Activated CD4-positive, alpha-beta memory T cell treated with anti-CD3 and anti-CD28 coated beads for 36 hours (primary cell): ENCODE measurements around the gene TPRG1. TPM values are rescaled to one million over a fixed set of nuclear protein-coding genes. Genes with fewer than 3 reads are reported as not detected.

Experiments
- CTCF ChIA-PET: fragments of 350-600 bp; sonication (Branson Sonifier 250); formaldehyde crosslinking; loops from one replicate; lab custom pipeline; 2021; ENCODE audit warnings: antibody characterized with exemption, inconsistent platforms; lab: Charles Lee
- POLR2A ChIA-PET: fragments of 350-600 bp; sonication (Branson Sonifier 250); formaldehyde crosslinking; loops from one replicate; lab custom pipeline; 2021; ENCODE audit warnings: antibody characterized with exemption; lab: Charles Lee
- DNase-seq: peaks from one replicate; pipeline ENCODE4 v3.0.0-alpha.2; 2020
- H3K27ac Mint-ChIP-seq: one replicate; pipeline ENCODE4 v1.8.0; 2021; ENCODE audit warnings: mixed read lengths
- H3K27me3 Mint-ChIP-seq: one replicate; pipeline ENCODE4 v1.8.0; 2021; ENCODE audit warnings: mixed read lengths
- H3K36me3 Mint-ChIP-seq: one replicate; pipeline ENCODE4 v1.8.0; 2021; ENCODE audit warnings: mixed read lengths
- H3K4me1 Mint-ChIP-seq: one replicate; pipeline ENCODE4 v1.8.0; 2021; ENCODE audit warnings: low read depth, mixed read lengths
- H3K4me3 Mint-ChIP-seq: one replicate; pipeline ENCODE4 v1.8.0; 2021; ENCODE audit warnings: mild to moderate bottlenecking, mixed read lengths
- H3K9me3 Mint-ChIP-seq: one replicate; pipeline ENCODE4 v1.8.0; 2021; ENCODE audit warnings: mixed read lengths
- intact Hi-C: fragments of 100-400 bp; cut with micrococcal nuclease; formaldehyde crosslinking; loops from one replicate; pipeline ENCODE4 v1.15.1; 2023
- total RNA-seq, 2 experiments: library from RNA; stranded (reverse); gene quantifications; one replicate each; pipeline ENCODE4 v1.2.3, GENCODE V29; 2021

The TPRG1 gene
- total RNA-seq, 2 experiments from 2014 or later, result 11.4 to 11.5 TPM

DNA sequence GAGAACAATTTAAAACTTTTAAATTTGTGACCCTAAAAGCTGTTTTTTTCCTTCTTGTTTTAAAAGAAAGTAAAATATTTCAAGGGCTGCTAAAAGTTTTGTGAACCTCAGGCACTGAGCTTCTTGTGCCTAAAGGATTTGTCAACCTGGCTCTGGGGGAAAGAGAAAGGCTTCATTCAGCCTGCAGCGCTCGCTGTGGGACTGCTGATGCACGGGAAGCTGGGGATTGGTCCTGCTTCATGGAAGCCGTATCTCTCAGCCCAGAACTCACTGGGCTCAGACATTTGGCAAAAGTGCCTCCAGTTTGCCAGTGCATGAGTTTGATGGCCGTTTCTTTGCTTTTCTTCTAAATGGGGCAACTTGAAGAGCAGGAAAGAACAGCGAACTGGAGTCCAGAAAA, 30.8 kb downstream of the TPRG1 start:
- DNase-seq, result no peak
- intact Hi-C loops, result no loop called here
- H3K27ac Mint-ChIP-seq, result no peak overlapping the region
- no peaks in the 10 kb centered on the region for H3K9me3 Mint-ChIP-seq
- H3K27me3 Mint-ChIP-seq, result peaks cover 4% of the 10 kb centered on the region
- no peaks in the 10 kb centered on the region for H3K4me1 Mint-ChIP-seq
- peaks cover 1% of the 10 kb centered on the region for H3K36me3 Mint-ChIP-seq
- ChIA-PET POLR2A (no interaction called here), CTCF (interaction anchor here (0.6 kb wide), 1 partner anchor 515 kb away, joined by 3 read pairs; no protein-coding TSS in a partner anchor)
- H3K4me3 Mint-ChIP-seq, result no peak overlapping the region

DNA sequence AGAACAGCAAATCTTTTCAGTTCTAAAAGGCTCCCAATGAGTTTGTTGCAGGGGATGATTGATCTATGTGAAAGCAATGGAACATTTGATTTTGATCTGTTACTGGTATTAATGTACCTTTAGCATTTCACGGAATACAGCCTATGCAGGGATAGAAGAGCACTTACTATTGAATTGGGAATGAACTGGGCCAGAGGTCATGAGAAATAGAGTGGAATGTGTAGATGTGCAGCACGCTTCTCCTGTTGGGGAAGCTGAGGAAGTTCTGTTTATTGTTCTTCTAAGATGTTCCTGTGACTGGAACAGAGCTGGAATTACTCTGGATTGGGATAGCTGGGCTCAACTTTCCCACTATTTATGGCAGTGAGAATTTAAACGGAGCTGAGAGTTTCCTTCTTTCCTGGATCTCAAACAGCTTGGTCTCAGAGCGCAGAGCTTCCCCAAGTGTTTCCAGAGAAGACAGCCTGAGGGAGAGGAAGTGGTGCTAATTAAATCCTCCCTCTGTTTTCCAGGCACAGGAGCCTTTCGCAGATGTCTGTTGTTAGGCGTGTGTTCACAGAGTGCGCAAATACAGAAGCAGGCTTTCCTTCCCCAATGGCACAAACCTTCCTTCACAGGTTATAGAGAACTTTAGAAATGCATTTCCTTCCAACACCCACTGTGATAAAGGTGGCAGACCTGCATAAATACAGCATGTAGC, 32.5 kb downstream of the TPRG1 start:
- H3K4me3 Mint-ChIP-seq, result no peak overlapping the region
- DNase-seq, result no peak
- POLR2A ChIA-PET, result no interaction called here
- intact Hi-C loops, result no loop called here
- no peaks in the 10 kb centered on the region for H3K36me3 Mint-ChIP-seq
- CTCF ChIA-PET, result interaction anchor here (1.4 kb wide), 1 partner anchor 12 kb away, joined by 3 read pairs; no protein-coding TSS in a partner anchor
- no peaks in the 10 kb centered on the region for H3K9me3 Mint-ChIP-seq
- H3K27me3 Mint-ChIP-seq, result peaks cover 2% of the 10 kb centered on the region
- no peaks in the 10 kb centered on the region for H3K4me1 Mint-ChIP-seq
- H3K27ac Mint-ChIP-seq, result no peak overlapping the region

DNA sequence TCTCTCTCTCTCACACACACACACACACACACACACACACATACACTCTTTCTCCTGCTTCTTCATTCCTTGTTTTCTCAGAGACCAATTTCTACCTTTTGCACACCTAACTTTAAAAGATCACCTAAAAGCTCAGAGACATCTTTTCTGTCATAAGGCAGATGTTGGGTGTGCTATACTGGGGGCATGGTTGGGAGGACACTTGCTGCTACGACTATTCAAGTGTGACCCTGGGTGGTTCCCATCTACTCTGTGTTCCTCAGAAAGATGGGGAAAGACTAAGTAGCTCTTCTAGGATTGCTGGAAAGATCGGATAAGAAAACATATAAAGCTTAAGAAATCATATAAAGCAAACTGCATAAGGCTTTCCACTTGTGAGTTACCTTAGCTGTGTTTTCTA, 33.2 kb downstream of the TPRG1 start:
- no peak for DNase-seq
- CTCF ChIA-PET, result interaction anchor here (1.4 kb wide), 1 partner anchor 13 kb away, joined by 3 read pairs; no protein-coding TSS in a partner anchor
- Mint-ChIP-seq H3K36me3 (no peaks in the 10 kb centered on the region), H3K4me1 (no peaks in the 10 kb centered on the region), H3K4me3 (no peak overlapping the region), H3K27ac (no peak overlapping the region), H3K27me3 (peaks cover 2% of the 10 kb centered on the region), H3K9me3 (no peaks in the 10 kb centered on the region)
- POLR2A ChIA-PET, result no interaction called here
- intact Hi-C loops, result no loop called here

DNA sequence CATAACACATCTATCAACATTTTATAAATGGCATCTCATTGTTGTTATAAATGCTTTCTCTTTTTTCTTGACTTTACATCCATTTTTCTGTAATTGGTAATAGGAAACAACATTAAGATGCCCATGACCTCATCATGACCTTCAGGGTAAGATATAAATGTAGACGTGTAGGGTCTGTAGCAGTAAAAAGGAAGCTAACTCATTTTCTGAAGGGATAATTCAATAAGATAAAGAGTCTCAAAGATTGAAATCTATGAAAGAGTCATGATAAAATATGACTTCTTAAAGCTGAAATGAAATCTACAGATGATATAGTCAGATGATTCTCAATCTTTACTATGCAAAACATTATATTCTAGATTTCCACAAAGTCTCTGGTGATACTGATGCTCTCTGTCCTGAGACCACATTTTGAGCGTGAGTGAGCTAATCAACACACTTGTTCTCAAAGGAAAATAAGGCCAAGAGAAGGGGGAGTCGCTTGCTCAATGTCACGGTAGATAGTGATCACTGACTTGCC, 38.5 kb downstream of the TPRG1 start:
- intact Hi-C loops, result no loop called here
- DNase-seq, result no peak
- Mint-ChIP-seq H3K27me3 (peaks cover 4% of the 10 kb centered on the region), H3K4me1 (no peaks in the 10 kb centered on the region), H3K4me3 (no peak overlapping the region), H3K9me3 (no peaks in the 10 kb centered on the region), H3K36me3 (no peaks in the 10 kb centered on the region), H3K27ac (no peak overlapping the region)
- CTCF ChIA-PET, result interaction anchor here (0.7 kb wide), 1 partner anchor 442 kb away, joined by 3 read pairs; no protein-coding TSS in a partner anchor
- POLR2A ChIA-PET, result no interaction called here

DNA sequence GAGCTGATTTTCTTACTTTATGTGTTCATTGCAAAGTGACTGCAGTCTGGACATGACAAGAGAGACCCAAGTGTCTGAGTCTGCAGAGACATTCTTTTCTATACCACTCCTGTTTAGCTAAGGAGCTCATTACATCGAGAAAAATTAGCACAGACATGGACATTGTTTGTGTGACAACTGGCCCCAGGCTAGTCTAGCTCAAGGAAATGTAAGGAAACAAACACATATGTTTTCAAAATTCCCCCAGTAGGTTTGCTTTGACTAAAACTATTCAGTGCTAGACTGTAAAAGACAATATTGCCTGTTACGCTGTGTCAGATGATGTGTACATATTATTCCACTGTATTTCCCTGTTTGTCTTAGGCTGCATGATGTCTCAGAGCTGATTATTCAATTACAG, 40.9 kb downstream of the TPRG1 start:
- H3K27me3 Mint-ChIP-seq, result peaks cover 4% of the 10 kb centered on the region
- intact Hi-C loops, result no loop called here
- no peaks in the 10 kb centered on the region for H3K9me3 Mint-ChIP-seq
- CTCF ChIA-PET, result interaction anchor here (0.9 kb wide), 1 partner anchor 17 kb away, joined by 3 read pairs; no protein-coding TSS in a partner anchor
- no peaks in the 10 kb centered on the region for H3K36me3 Mint-ChIP-seq
- POLR2A ChIA-PET, result no interaction called here
- no peak for DNase-seq
- no peak overlapping the region for H3K27ac Mint-ChIP-seq
- no peak overlapping the region for H3K4me3 Mint-ChIP-seq
- H3K4me1 Mint-ChIP-seq, result no peaks in the 10 kb centered on the region

DNA sequence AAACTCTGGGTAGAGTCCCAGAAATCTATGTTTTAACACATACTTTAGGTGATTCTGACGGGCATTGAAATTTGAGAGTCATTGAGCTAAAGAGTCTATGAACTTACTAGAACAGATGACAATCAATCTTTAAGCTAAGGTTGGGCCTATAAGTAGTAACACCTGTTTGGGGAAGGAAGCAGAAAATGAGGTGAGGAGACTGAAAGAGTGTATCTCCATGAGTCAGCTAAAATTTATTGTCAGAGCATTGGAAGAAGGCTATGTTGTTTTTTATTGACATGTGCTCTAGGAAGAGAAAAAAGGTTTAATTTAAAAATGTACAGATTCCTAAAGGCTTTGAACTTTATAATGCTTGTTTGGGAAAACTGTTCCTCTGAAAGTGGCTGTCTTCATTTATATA, 42.9 kb downstream of the TPRG1 start:
- no peaks in the 10 kb centered on the region for H3K9me3 Mint-ChIP-seq
- no peaks in the 10 kb centered on the region for H3K4me1 Mint-ChIP-seq
- DNase-seq, result no peak
- intact Hi-C loops, result no loop called here
- ChIA-PET POLR2A (no interaction called here), CTCF (no interaction called here)
- peaks cover 2% of the 10 kb centered on the region for H3K27me3 Mint-ChIP-seq
- H3K36me3 Mint-ChIP-seq, result no peaks in the 10 kb centered on the region
- no peak overlapping the region for H3K27ac Mint-ChIP-seq
- no peak overlapping the region for H3K4me3 Mint-ChIP-seq

DNA sequence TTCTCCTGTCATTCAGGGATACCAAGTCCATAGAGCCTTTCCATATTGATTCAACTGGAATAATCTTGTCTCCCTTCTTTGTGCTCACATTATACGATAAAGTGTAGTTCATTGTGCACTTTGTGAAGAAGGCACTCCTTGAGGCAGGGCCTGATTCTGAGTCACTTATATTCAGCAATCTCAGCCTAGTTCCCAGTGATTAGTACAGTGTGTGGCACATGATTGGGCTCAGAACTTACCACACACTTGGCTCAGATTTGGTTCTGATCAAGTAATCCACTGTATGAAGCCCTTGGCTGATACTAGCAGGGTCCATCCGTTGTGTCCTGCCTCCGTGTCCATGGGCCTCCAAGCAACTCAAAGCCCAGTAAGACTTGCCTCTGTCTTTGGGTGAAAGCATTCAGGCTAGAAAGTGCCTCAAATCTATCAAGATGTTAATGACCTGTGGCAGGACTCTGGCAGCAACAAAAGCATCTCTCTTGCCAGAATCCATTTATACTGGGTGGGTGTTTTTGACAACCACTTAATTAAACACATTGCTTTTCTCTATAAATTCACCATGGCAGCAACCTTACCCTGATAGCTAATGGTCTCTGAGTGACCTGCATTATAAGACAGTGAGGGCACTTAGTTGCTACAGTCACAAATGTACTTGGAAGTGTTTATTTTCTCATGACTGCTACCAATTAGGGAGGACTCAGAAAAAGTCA, 51.3 kb downstream of the TPRG1 start:
- POLR2A ChIA-PET, result interaction anchor here (0.6 kb wide), 1 partner anchor 1128 kb away, joined by 3 read pairs; no protein-coding TSS in a partner anchor
- Mint-ChIP-seq H3K9me3 (no peaks in the 10 kb centered on the region), H3K27ac (no peak overlapping the region), H3K27me3 (no peaks in the 10 kb centered on the region), H3K36me3 (no peaks in the 10 kb centered on the region), H3K4me1 (no peaks in the 10 kb centered on the region), H3K4me3 (no peak overlapping the region)
- intact Hi-C loops, result no loop called here
- CTCF ChIA-PET, result no interaction called here
- no peak for DNase-seq

DNA sequence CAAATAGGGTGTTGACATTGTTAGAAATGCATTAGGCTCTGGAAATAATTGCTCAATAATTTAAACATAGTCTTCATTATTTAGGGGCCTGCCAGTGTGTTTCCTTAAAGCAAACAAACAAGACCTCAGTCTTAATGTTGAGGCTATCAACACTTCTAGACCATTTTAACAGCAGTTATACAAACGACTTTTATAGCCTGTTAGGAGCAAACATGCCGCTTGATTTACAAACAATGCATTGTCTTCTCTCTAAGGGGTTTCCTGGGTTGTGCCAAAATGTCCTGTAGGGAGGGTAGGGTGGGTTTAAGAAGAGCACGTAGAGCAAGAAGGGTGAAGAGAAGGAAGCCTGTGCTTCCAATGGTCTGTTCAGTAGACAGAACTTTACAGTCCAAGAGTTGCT, 53.7 kb downstream of the TPRG1 start:
- DNase-seq, result no peak
- Mint-ChIP-seq H3K27ac (no peak overlapping the region), H3K9me3 (no peaks in the 10 kb centered on the region), H3K36me3 (no peaks in the 10 kb centered on the region), H3K4me3 (no peak overlapping the region), H3K27me3 (no peaks in the 10 kb centered on the region), H3K4me1 (no peaks in the 10 kb centered on the region)
- CTCF ChIA-PET, result no interaction called here
- intact Hi-C loops, result no loop called here
- POLR2A ChIA-PET, result no interaction called here

DNA sequence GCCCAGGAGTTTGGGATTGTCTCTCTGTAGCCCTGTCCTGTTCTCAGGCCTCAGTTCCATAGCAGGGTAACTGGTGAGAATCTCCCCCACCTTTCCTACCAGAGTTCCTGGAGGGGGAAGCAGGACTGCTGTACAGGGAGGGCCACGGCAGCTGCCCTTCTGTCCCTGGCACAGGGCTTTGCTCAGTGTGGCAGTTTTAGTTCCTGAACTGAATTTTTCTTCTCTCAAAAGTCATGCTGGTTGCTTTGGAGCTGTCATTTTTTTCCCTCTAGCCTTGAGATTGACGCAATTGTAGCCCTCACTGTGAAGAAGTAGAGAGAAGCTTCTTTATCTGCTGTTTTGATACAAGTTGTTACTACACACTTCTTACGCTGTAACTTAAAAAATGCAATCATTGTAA, 55.5 kb downstream of the TPRG1 start:
- ChIA-PET CTCF (no interaction called here), POLR2A (no interaction called here)
- intact Hi-C loops, result no loop called here
- no peak for DNase-seq
- H3K27ac Mint-ChIP-seq, result no peak overlapping the region
- no peak overlapping the region for H3K4me3 Mint-ChIP-seq
- no peaks in the 10 kb centered on the region for H3K36me3 Mint-ChIP-seq
- no peaks in the 10 kb centered on the region for H3K9me3 Mint-ChIP-seq
- H3K4me1 Mint-ChIP-seq, result no peaks in the 10 kb centered on the region
- H3K27me3 Mint-ChIP-seq, result no peaks in the 10 kb centered on the region

DNA sequence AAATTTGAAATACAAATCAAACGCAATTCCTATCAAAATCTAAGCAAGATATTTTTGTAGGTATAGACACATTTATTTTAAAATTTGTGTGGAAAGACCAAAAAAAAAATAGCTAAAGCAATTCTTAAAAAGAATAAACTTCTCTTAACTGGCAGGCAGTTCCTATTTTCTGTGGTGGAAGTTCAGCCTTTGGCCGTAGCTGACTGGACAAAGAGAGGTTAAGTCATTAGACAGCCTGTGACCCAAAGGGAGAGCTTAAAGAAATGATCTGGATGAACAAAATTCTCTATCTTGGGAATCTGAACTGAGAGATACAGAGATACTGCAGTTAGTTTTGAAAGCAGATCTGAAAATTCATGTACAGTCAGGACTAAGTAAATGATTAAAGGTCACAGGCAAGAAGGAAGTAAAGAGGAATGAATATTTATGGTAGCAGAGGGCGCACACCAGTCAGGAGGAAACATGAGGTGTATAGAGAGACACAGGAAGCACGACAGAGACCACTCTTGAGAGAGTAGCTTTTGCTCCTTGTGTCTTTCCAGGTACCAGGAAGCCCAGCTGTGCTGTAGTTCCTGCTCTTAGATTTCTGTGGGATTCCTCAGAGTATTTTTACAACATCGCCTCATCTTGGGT, 57.5 kb downstream of the TPRG1 start:
- no peak overlapping the region for H3K4me3 Mint-ChIP-seq
- peaks cover 2% of the 10 kb centered on the region for H3K27me3 Mint-ChIP-seq
- intact Hi-C loops, result no loop called here
- no peaks in the 10 kb centered on the region for H3K9me3 Mint-ChIP-seq
- H3K4me1 Mint-ChIP-seq, result no peaks in the 10 kb centered on the region
- ChIA-PET CTCF (interaction anchor here (0.6 to 0.7 kb wide), 2 partner anchors 94 to 481 kb away, joined by 3 read pairs; no protein-coding TSS in a partner anchor), POLR2A (no interaction called here)
- no peak overlapping the region for H3K27ac Mint-ChIP-seq
- no peak for DNase-seq
- no peaks in the 10 kb centered on the region for H3K36me3 Mint-ChIP-seq

DNA sequence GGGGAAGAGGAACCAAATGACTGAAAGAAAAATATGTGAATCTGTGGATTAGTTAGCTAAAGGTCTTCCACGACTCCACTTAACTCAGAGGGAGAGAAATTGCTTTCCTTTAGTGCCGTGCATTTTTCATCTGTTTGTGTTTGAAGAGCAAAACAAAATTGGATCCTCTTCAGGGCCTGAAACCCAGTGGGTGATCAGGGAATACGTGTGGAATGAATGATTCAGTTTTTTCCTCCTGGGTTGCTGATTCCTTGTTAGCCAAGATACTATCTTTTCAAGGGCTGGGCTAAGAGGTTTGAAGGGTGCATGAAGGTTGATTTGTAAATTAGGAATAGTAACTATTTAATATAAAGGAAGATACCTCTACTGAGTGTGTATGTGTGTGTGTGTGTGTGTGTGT, 61.0 kb downstream of the TPRG1 start:
- POLR2A ChIA-PET, result no interaction called here
- Mint-ChIP-seq H3K27ac (no peak overlapping the region), H3K4me1 (peaks cover 4% of the 10 kb centered on the region), H3K9me3 (no peaks in the 10 kb centered on the region), H3K4me3 (no peak overlapping the region), H3K36me3 (no peaks in the 10 kb centered on the region), H3K27me3 (peaks cover 2% of the 10 kb centered on the region)
- no peak for DNase-seq
- intact Hi-C loops, result no loop called here
- CTCF ChIA-PET, result interaction anchor here (0.5 to 1.5 kb wide), 5 partner anchors 8 to 191 kb away, joined by 3 to 6 read pairs (median 3); no protein-coding TSS in a partner anchor
